OCI-LY1 (cell line): Measurements from ENCODE around the gene DOK4.

Experiments
- EZH2 ChIP-seq: fragments of 200-600 bp; sonication (generic), shearing (Covaris generic); IDR thresholded peaks from 2 replicates; pipeline ENCODE4 v1.8.0; 2017; ENCODE audit warnings: borderline replicate concordance, mixed run types, mild to moderate bottlenecking, antibody characterized with exemption, low read length, moderate library complexity, mixed read lengths
- TF ChIP-seq, protein P1 (sequence below): fragments of 200-600 bp; sonication (generic), shearing (Covaris generic); IDR thresholded peaks from 2 replicates; pipeline ENCODE4 v1.5.1; 2017; ENCODE audit warnings: mild to moderate bottlenecking, antibody characterized with exemption, low read length, moderate library complexity, mixed read lengths

DNA sequence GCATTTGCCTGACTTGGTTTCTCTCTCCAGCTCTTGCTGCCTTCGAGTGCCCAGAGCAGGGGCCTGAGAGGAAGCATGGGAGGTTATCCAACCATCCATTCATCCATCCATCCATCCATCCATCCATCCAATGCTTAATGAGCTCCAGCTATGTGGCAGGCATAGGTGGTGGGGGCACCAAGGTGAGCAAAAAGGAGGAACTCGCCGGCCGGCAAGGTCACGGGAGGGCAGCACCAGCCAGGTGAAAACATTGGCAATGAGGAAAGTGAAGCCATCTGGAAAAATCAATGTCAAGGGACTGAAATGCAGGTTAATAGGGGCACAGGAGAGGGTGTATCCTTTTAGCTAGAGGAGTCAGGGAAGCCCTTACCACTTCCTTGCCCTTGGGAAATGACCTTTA lies 18.2 kb upstream of the DOK4 start:
- TF ChIP-seq, protein P1, sequence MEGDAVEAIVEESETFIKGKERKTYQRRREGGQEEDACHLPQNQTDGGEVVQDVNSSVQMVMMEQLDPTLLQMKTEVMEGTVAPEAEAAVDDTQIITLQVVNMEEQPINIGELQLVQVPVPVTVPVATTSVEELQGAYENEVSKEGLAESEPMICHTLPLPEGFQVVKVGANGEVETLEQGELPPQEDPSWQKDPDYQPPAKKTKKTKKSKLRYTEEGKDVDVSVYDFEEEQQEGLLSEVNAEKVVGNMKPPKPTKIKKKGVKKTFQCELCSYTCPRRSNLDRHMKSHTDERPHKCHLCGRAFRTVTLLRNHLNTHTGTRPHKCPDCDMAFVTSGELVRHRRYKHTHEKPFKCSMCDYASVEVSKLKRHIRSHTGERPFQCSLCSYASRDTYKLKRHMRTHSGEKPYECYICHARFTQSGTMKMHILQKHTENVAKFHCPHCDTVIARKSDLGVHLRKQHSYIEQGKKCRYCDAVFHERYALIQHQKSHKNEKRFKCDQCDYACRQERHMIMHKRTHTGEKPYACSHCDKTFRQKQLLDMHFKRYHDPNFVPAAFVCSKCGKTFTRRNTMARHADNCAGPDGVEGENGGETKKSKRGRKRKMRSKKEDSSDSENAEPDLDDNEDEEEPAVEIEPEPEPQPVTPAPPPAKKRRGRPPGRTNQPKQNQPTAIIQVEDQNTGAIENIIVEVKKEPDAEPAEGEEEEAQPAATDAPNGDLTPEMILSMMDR: no peak
- no peak for TF ChIP-seq EZH2
